Hematopoietic multipotent progenitor cell treated with erythropoietin and hydrocortisone succinate and interleukin-3 and kit ligand, for 4 days (in vitro differentiated cells): ENCODE results near the gene ZNF423.
"Not testable (repeated sequence)": the region's sequence is repeated elsewhere in the genome, so short reads cannot be mapped to it uniquely, and the experiment has no call there.

ENCODE experiments used
- DNase-seq: peaks from one replicate; pipeline ENCODE4 v3.0.0-alpha.2; 2015

The ZNF423 gene

DNA sequence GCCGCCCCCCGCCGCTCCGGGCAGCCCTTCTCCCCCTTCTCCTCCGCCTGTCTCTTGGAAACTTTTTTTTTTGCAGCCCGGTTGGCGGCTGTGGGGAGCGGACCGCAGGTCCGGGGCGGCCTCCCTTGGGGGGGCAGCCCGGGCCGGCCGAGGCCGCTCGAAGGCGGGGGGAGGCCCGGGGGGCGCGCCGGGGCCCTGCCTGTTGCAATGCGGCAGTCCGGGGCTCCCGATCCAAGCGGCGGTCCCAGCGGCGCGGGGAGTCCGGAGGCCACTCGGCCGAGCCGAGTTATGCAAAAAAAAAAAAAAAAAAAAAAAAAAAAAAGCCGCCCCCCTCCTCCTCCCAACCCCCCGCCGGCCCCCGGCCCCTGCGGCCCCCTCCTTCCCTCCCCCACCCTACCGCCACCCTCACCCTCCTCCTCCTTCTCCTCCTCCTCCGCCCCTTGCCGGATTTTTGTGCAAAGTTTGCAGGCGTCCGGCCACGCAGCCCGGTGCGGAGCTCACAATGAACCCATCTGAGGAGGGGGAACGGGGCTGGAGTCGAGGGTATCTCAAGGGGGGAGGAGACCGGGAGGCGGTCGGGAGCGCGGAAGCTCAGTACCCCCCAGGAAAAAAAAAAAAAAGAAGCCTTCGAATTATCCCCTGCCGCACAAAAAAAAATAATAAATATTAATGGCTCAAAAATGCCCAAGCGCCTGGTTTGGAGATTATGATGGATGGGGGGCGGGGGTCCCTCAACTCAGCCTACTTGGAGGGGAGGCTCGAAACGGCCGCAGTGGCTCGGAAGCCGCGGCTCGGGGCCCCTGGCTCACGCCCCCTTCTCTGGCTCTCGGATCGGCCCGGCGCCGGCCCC is at the start of gene ZNF423:
TSS of gene ZNF423 (minus strand) at position 291 of the 850 bp plus-strand sequence. CDS start 338 bp downstream, outside the sequence.
- DNase-seq: no peak

GRCh38 chr16:49904348-49905062 is 48.6 kb upstream of the ZNF423 start:
- no peak for DNase-seq

DNA sequence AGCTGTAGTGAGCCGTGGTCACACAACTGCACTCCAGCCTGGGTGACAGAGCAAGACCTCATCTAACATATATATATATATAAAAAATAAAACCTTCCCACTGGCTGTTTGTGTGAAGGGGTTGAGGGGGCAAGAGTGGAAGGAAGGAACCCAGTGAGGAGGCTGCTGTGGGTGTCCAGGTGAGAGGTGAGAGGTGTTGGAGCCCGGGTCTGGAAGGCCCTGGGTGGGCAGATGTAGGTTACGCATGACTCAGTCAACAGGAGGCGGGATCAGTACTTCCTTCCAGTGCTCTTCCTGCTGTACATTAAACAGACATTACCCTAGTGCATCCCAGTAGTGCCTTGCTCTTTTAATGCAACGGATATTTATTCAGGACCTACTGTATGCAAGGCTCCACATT is 47.0 kb upstream of the ZNF423 start:
- no peak for DNase-seq

DNA sequence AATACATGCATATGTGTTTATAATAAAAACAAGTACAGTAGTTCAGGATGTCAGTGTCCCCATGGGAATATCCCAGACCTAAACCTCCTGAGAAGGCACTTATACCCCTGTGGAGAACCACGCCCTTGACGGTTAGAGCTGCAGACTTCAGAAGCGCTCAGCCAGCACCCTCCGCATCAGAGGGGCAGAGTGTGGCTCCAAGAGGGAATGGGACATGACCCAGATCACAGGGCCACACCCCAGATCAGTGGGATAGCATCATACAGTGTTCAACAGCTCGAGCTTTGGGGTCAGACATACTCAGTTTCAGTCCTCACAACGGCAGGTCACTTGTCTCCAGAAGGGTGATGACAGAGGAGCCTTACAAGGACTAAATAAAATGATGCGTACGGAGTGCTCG is 45.8 kb upstream of the ZNF423 start:
- no peak for DNase-seq

DNA sequence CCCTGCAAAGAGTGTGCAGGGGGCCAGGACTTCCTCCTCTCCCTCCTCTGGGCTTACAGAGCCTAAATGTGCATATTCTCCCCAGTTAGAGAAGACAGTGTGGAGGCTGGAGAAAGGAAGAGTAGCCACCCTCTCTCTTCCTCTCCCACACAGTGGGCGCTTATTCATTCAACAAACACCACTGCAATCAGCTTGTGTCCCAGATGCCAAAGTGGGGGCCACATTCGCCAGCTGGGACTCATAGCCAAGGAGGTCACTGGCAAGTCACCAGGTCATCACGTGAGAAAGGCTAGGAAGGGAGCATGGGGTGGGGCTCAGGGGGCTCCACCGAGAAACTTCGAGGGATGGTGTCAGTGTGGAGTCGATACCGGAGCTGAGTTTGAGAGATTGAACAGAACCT is 45.0 kb upstream of the ZNF423 start:
- DNase-seq: no peak

GRCh38 chr16:49899991-49900695 is 44.2 kb upstream of the ZNF423 start:
- no peak for DNase-seq

DNA sequence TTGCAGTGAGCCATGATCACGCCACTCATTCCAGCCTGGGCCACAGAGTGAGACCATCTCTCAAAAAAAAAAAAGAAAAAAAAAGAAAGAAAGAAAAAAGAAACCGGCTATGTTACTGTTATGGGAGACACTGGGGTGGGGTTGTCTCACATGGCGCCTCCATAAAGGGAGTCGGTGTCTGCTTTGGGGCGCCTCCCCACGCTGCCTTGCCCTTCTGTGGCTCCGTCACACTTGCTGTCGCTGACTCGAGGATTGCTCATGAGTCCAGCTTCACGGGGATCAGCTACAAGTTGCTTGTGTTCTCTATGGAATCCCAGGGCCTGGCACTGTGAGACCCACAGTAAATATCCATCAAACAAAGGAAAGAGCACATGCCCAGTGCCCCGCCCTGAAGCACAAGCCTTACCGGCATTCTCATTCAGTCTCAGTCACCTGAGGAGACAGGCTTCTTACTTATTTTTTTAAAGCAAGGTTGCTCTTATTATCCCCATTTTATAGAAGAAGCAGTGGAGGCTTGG is 40.6 kb upstream of the ZNF423 start:
- DNase-seq: no peak

GRCh38 chr16:49890876-49891275 is 35.0 kb upstream of the ZNF423 start:
- DNase-seq: peak; percentile 72

DNA sequence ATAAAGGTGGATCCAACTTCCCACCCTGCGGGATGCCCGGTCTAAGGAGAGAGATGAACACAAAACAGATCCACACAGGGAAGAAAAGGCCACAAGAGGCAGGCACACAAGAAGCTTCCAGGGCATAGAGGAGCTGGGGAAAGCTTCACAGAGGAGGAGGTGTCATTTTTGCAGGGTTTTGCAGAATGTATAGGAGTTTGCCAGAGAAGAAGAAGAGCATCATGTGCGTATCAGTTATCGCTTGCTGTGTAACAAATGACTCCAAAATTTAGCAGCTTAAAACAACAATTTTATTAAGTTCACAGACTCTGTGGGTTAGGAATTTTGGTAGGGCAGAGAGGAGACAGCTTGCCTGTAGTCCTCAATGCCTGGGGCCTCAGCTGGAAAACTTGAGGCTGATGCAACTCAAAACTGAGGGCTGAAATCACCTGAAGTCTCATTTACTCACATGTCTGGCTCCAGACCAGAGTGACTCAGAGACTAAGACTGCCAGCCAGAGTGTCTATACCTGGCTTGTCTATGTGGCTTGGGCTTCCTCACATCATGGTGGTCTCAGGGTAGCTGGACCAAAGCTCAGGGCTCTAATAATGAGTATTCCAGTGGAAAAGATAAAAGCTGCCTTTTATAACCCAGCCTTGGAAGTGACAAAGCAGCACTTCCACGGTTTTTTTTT is 33.9 kb upstream of the ZNF423 start:
- no peak for DNase-seq

DNA sequence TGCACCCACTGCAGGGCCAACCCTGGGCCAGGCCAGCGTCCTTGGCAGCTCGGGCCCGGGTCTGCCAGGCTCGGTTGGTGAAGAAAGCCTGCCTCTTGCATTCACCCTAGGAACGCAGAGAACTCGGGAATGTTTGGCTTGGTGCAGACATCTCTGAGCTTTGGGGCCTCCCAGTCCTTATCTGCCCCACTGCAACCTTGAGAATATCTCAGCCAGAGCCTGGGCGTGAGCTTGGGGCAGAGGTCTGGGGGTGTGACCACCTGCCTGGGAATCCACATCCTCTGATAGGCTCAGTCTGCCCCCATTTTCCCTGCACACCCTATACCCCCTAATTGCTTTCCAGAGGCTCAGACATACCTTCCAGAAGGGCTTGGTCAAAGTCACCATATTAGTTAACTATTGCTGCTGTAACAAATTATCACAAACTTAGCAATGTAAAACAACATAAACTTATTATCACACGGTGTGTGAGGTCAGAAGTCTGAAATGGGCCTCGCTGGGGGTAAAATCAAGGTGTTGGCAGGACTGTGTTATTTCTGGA is 30.7 kb upstream of the ZNF423 start:
- DNase-seq: no peak

- DNase-seq: peak; percentile 63
Observed at GRCh38 chr16:49884033-49885015, 28.4 kb upstream of the ZNF423 start.

DNA sequence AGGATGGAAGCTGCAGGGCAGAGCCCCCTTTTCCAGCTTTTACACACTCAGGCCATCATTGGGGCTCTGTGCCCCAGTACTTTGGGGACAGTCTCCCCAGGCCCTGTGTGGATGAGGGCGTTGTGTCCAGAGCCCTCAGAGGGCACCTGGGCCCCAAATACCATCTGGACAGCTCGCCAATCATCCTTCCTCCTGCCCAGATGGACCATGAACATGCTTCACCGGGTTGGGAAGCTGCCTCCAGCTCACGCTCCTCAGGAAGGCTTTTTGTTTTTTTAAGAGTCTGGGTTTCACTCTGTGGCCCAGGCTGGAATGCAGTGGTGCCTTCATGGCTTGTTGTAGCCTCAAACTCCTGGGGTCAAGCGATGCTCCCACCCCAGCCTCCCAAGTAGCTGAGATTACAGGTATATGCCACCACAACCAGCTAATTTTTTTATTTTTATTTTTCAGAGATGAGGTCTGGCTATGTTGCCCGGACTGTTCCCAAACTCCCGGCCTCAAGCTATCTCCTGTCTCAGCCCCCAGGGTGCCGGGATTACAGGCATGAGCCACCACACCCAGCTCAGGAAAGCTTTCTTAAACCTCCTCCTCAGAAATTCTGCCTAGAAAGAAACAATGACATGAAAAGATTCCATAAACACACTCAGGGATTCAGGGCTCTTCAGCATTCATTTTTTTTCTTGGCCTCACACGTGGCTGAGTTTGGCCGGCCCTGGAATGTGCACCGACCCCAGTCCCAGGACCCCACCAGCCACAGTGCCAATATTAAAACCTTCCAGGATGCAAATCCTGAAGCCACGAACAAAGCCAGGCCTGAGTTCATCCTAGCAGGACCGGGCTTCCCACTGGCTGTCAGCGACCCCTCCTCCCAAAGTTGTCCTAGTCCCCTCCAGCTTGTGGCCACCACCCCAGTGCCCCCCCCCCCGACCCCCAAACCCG is 27.4 kb upstream of the ZNF423 start:
- DNase-seq: no peak

- DNase-seq: no peak
Observed at GRCh38 chr16:49881890-49882289, 26.0 kb upstream of the ZNF423 start.

DNA sequence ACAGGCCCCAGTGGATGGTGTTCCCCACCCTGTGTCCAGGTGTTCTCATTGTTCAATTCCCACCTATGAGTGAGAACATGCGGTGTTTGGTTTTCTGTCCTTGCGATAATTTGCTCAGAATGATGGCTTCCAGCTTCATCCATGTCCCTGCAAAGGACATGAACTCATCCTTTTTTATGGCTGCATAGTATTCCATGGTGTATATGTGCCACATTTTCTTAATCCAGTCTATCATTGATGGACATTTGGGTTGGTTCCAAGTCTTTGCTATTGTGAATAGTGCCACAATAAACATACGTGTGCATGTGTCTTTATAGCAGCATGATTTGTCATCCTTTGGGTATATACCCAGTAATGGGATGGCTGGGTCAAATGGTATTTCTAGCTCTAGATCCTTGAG is 22.6 kb upstream of the ZNF423 start:
- DNase-seq: not testable (repeated sequence)

- DNase-seq: peak; percentile 67
Observed at GRCh38 chr16:49876716-49877129, 20.8 kb upstream of the ZNF423 start.

GRCh38 chr16:49875806-49876715 is 20.1 kb upstream of the ZNF423 start:
- no peak for DNase-seq

GRCh38 chr16:49874613-49875237 is 18.8 kb upstream of the ZNF423 start:
- no peak for DNase-seq

GRCh38 chr16:49871824-49872223 is 15.9 kb upstream of the ZNF423 start:
- DNase-seq: not testable (repeated sequence)
